ENCODE measurements around the gene ETS1.

ETS1 gene

GRCh38 chr11:128501632-128502549, 85.5 kb downstream of the ETS1 start:
- peak; percentile 84 for DNase-seq (ENCODE audit: low read depth, low spot score)
- H3K4me3 ChIP-seq (ENCODE audit: low read depth, low read length) = no peak overlapping the region
- in situ Hi-C loops (cut with HindIII; ENCODE audit: low sequenced_read_pairs) = no loop called here
- TF ChIP-seq, protein P1, sequence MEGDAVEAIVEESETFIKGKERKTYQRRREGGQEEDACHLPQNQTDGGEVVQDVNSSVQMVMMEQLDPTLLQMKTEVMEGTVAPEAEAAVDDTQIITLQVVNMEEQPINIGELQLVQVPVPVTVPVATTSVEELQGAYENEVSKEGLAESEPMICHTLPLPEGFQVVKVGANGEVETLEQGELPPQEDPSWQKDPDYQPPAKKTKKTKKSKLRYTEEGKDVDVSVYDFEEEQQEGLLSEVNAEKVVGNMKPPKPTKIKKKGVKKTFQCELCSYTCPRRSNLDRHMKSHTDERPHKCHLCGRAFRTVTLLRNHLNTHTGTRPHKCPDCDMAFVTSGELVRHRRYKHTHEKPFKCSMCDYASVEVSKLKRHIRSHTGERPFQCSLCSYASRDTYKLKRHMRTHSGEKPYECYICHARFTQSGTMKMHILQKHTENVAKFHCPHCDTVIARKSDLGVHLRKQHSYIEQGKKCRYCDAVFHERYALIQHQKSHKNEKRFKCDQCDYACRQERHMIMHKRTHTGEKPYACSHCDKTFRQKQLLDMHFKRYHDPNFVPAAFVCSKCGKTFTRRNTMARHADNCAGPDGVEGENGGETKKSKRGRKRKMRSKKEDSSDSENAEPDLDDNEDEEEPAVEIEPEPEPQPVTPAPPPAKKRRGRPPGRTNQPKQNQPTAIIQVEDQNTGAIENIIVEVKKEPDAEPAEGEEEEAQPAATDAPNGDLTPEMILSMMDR (IDR thresholded peaks at IDR 0.05; ENCODE audit: low read depth, low read length) = no peak

DNA sequence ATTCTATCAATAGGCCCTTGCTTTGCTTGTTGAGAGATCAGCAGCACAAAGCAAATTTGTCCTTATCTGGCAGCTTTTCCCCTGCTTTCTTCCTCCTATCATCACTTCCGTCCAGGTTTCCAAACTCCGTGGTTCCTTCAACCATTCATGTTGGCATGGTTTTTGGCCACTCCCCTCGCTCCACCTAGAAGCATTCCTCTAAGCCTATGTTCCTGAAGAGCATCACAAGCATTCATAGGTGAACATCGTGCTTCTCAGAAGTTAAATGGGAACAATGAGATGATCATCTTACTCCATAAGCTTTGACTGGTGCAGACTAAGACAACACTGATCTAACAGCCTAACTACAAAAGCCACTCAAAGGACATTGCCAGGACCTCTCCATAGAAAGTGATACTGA, 86.3 kb downstream of the ETS1 start:
- DNase-seq (ENCODE audit: low read depth, low spot score) = no peak
- H3K4me3 ChIP-seq (ENCODE audit: low read depth, low read length) = no peak overlapping the region
- TF ChIP-seq, protein P1 (IDR thresholded peaks at IDR 0.05; ENCODE audit: low read depth, low read length) = no peak
- in situ Hi-C loops (cut with HindIII; ENCODE audit: low sequenced_read_pairs) = no loop called here

GRCh38 chr11:128500493-128500892, 86.9 kb downstream of the ETS1 start:
- DNase-seq (ENCODE audit: low read depth, low spot score) = peak; percentile 71
- in situ Hi-C loops (cut with HindIII; ENCODE audit: low sequenced_read_pairs) = no loop called here
- TF ChIP-seq, protein P1 (IDR thresholded peaks at IDR 0.05; ENCODE audit: low read depth, low read length) = no peak
- H3K4me3 ChIP-seq (ENCODE audit: low read depth, low read length) = no peak overlapping the region

DNA sequence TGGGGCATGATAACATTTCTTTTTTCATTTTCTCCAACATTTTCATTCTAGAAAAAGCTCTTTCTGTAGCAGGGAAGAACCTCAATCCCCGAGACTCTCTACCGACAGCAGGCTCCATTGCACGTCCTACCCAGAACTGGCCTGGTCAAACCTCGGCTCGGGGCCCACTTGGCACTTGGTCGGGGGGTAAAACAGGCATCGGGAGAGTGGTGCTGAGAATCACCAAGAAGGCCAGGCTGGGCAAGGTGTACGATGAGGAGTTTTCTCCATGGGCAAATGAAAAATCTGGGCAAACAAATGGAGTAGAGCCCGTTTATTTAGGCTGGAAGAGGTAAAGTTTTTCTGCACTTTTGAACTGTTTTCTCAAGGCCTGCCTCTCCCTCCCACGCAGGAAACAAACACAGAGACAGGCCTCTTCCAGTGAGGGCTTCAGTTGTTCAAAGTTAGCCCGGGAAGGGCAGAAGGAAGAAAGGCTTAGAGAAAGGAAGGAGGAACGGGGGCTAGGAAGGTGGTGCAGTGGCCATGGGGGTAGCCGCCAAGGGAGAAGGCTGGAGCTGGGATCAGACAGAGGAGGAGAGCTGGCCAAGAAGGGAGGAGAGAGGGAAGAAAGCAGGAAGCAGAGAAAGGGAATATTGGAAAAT, 87.6 kb downstream of the ETS1 start:
- TF ChIP-seq, protein P1 (IDR thresholded peaks at IDR 0.05; ENCODE audit: low read depth, low read length) = no peak
- no peak overlapping the region for H3K4me3 ChIP-seq (ENCODE audit: low read depth, low read length)
- no peak for DNase-seq (ENCODE audit: low read depth, low spot score)
- in situ Hi-C loops (cut with HindIII; ENCODE audit: low sequenced_read_pairs) = no loop called here

GRCh38 chr11:128498721-128499245, 88.6 kb downstream of the ETS1 start:
- TF ChIP-seq, protein P1 (IDR thresholded peaks at IDR 0.05; ENCODE audit: low read depth, low read length) = no peak
- no peak overlapping the region for H3K4me3 ChIP-seq (ENCODE audit: low read depth, low read length)
- DNase-seq (ENCODE audit: low read depth, low spot score) = peak; percentile 62
- in situ Hi-C loops (cut with HindIII; ENCODE audit: low sequenced_read_pairs) = no loop called here

DNA sequence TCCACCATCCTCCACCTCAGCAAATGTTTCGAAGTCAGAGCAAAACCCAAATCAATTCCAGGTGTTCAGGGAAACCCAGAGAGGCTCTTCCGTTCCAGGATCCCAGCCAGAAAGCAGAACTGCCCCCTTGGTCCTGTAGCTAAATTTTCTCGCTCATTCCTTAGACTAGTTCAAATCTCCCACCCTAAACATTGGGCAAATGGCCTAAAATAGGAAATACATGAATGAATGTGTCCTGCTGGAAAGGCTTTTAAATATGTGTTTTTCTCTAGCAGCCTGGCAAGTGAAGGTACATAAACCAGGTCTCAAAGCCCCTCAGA, 89.6 kb downstream of the ETS1 start:
- in situ Hi-C loops (cut with HindIII; ENCODE audit: low sequenced_read_pairs) = no loop called here
- TF ChIP-seq, protein P1 (IDR thresholded peaks at IDR 0.05; ENCODE audit: low read depth, low read length) = no peak
- H3K4me3 ChIP-seq (ENCODE audit: low read depth, low read length) = peak overlapping the region; percentile 14
- DNase-seq (ENCODE audit: low read depth, low spot score) = no peak

Measured in astrocyte of the spinal cord (primary cell).